SH-SY5Y (cell line): ENCODE results near the gene SOST.

Experiments used
- GATA2 ChIP-seq: IDR thresholded peaks from 2 replicates; pipeline ENCODE4 v1.6.1; 2011; ENCODE audit warnings: mild to moderate bottlenecking, low read depth, low read length
- GATA3 ChIP-seq: IDR thresholded peaks from 2 replicates; pipeline ENCODE4 v1.6.1; 2011; ENCODE audit warnings: low read depth, mild to moderate bottlenecking, low read length, moderate library complexity

GRCh38 chr17:43732958-43733357, 25.6 kb downstream of the SOST start:
- no peak for TF ChIP-seq GATA3
- TF ChIP-seq GATA2 = no peak
